ENCODE data around the gene TFF2.

TFF2 gene

DNA sequence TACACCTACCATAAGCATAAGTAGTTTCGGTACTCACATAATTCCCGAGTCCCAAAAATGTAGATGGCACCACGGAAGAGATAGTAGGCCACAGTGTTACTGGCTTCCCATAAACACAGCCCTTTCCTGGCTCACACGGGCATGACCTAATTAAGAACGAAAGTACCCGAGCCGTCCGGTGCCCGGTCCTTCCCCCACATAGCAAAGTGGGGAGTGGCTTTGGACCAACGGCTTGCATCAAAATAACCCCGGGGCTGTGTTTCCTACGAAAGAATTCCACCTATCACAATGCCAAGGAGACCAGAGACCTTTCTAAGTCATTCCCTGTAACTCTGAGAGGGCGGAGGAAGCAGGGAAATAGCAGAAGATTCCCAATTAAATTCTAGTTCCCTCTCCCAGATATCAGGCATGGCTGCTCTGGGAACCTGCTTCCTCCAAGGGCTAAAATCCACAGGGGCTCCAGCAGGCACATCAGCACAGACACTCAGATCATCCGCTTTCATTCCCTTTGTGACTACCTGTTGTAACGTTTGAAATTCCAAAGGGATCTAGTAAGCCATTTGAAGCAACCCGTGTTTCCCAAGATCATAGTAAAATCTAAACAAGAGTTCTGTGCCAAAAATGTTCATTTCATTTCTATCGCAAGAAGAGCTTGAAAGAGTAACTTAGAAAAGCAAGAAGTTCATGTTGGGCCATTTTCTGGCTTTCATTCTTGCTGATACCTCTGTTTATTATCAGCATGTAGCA, 45.3 kb upstream of the TFF2 start, which contains the start of gene TMPRSS3:
Gene TMPRSS3, minus strand, starts transcription at position 148 of the 747 bp plus-strand sequence. CDS start 635 bp downstream, outside the sequence.
- in situ Hi-C loops (cut with HindIII; ENCODE audit: low sequenced_read_pairs): no loop called here
- H3K4me3 ChIP-seq (ENCODE audit: low read depth, low read length): no peak within 1 kb of the TSS
- no peak for TF ChIP-seq CTCF (IDR thresholded peaks at IDR 0.05; ENCODE audit: low read depth, low read length, missing control alignments)
- DNase-seq (ENCODE audit: low read depth): no peak

DNA sequence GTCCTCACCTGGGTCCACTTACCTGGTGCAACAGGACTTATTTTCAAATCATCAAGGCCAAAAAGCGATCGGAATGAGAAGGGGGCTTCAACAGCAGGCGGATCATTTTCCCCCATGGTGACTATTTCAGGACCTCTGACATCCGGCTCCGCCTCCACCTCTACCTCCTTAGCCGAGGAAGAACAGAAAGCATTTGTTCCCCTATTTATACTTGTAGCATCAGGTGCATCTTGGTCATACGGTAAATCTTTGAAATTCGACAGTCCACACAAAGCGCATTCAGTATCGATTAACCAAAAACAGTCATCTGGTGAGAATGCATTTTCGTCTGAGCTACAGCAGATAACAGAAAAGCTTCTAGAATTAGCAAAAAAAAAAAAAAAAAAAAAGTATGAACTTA, 44.5 kb upstream of the TFF2 start:
- in situ Hi-C loops (cut with HindIII; ENCODE audit: low sequenced_read_pairs): no loop called here
- no peak overlapping the region for H3K4me3 ChIP-seq (ENCODE audit: low read depth, low read length)
- TF ChIP-seq CTCF (IDR thresholded peaks at IDR 0.05; ENCODE audit: low read depth, low read length, missing control alignments): no peak
- DNase-seq (ENCODE audit: low read depth): no peak

DNA sequence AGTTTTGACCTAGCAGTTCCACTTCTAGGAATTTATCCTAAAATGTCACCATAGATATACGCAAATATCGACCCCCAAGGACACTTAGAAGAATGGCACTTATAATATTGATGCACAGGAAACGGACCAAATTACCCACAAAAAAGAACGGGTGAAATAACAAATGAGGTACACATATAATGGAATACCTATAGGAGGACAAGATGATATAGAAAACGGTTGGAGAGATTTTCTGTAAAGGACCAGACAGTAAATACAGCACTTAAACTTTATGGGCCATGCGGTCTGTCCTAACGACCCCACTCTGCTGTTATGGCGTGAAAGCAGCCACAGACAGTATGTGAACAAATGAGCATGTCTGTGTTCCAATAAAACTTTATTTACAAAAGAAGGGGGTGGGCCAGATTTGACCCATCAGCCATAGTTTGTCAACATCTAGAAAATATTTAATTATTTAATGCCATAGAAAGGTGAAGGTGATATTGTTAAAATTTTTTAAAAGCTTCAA, 42.7 kb upstream of the TFF2 start:
- DNase-seq (ENCODE audit: low read depth): no peak
- in situ Hi-C loops (cut with HindIII; ENCODE audit: low sequenced_read_pairs): no loop called here
- no peak for TF ChIP-seq CTCF (IDR thresholded peaks at IDR 0.05; ENCODE audit: low read depth, low read length, missing control alignments)
- no peak overlapping the region for H3K4me3 ChIP-seq (ENCODE audit: low read depth, low read length)

- DNase-seq (ENCODE audit: low read depth): no peak
- no peak for TF ChIP-seq CTCF (IDR thresholded peaks at IDR 0.05; ENCODE audit: low read depth, low read length, missing control alignments)
- in situ Hi-C loops (cut with HindIII; ENCODE audit: low sequenced_read_pairs): no loop called here
- no peak overlapping the region for H3K4me3 ChIP-seq (ENCODE audit: low read depth, low read length)
Measured at GRCh38 chr21:42392731-42393442, 42.1 kb upstream of the TFF2 start.

DNA sequence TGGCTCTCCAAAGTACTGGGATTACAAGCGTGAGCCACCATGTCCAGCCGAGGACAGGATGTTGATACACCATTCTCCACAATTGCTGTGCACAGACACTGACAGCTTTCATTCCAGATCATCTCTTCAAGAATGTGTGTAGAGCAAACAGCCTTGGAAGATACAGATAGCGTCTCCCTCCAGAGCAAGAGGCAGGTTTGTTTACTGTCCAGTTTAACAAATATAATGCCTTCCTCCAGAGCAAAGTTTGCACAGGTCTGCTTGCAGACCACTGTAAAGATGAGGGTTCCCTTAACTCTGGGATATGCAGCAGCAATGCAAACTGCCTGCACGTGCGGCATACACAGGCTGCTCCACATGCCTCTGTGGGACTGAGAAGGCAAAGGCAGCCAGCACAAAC, 40.5 kb upstream of the TFF2 start:
- DNase-seq (ENCODE audit: low read depth): no peak
- TF ChIP-seq CTCF (IDR thresholded peaks at IDR 0.05; ENCODE audit: low read depth, low read length, missing control alignments): no peak
- no peak overlapping the region for H3K4me3 ChIP-seq (ENCODE audit: low read depth, low read length)
- in situ Hi-C loops (cut with HindIII; ENCODE audit: low sequenced_read_pairs): no loop called here

GRCh38 chr21:42390696-42391095, 39.9 kb upstream of the TFF2 start:
- TF ChIP-seq CTCF (IDR thresholded peaks at IDR 0.05; ENCODE audit: low read depth, low read length, missing control alignments): no peak

More at GRCh38 chr21:42390696-42391095, 39.9 kb upstream of the TFF2 start:
- H3K4me3 ChIP-seq (ENCODE audit: low read depth, low read length): no peak overlapping the region
- no peak for DNase-seq (ENCODE audit: low read depth)
- in situ Hi-C loops (cut with HindIII; ENCODE audit: low sequenced_read_pairs): no loop called here
